Measurements from ENCODE around the gene MMP2.

MMP2 gene

DNA sequence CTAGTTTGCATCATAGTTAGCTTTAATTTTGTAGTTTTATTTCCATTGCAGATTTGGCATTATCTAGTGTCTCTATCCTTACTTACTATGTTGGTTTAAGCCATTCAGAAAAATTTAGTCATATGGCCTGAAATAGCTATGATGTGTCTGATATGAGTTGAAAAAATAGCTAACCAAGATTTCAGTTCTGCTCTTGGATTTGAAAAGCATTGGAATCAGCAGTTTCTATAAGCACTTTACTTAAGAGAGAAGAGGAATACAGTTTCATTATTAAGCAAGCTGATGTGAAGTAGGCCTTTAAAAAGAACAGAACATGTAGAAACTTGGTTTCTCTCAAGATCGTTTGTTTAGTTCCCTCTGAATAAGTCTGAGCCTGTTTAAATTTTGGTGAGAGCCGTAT is 55.8 kb downstream of the MMP2 start:
- Histone ChIP-seq H3K79me2 (ENCODE audit: insufficient read depth, low read length) (no peaks in the 10 kb centered on the region), H3K27ac (ENCODE audit: low read depth, low read length) (no peak overlapping the region), H2AFZ (ENCODE audit: low read depth, low read length, severe bottlenecking) (no peak overlapping the region), H3K9me3 (ENCODE audit: insufficient read depth, low read length) (no peaks in the 10 kb centered on the region), H3K9ac (ENCODE audit: low read length) (no peak overlapping the region), H4K20me1 (ENCODE audit: low read depth, low read length) (no peaks in the 10 kb centered on the region), H3K9me2 (replicated peaks; ENCODE audit: insufficient read depth, low read length) (no peaks in the 10 kb centered on the region), H3K27me3 (ENCODE audit: low read length) (no peaks in the 10 kb centered on the region), H3F3A (ENCODE audit: insufficient read depth) (no peaks in the 10 kb centered on the region), H3K36me3 (ENCODE audit: low read length) (no peaks in the 10 kb centered on the region), H3K4me2 (ENCODE audit: low read depth, low read length, poor library complexity, severe bottlenecking) (no peak overlapping the region), H3K4me3 (ENCODE audit: insufficient read depth, low read length, poor library complexity, severe bottlenecking) (no peak overlapping the region)
- no peak for TF ChIP-seq EZH2phosphoT487 (conservative IDR thresholded peaks at IDR 0.05; ENCODE audit: low read length)
- TF ChIP-seq, protein P1, sequence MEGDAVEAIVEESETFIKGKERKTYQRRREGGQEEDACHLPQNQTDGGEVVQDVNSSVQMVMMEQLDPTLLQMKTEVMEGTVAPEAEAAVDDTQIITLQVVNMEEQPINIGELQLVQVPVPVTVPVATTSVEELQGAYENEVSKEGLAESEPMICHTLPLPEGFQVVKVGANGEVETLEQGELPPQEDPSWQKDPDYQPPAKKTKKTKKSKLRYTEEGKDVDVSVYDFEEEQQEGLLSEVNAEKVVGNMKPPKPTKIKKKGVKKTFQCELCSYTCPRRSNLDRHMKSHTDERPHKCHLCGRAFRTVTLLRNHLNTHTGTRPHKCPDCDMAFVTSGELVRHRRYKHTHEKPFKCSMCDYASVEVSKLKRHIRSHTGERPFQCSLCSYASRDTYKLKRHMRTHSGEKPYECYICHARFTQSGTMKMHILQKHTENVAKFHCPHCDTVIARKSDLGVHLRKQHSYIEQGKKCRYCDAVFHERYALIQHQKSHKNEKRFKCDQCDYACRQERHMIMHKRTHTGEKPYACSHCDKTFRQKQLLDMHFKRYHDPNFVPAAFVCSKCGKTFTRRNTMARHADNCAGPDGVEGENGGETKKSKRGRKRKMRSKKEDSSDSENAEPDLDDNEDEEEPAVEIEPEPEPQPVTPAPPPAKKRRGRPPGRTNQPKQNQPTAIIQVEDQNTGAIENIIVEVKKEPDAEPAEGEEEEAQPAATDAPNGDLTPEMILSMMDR (IDR thresholded peaks at IDR 0.05; ENCODE audit: insufficient read depth, low read length, poor library complexity, severe bottlenecking) = no peak

DNA sequence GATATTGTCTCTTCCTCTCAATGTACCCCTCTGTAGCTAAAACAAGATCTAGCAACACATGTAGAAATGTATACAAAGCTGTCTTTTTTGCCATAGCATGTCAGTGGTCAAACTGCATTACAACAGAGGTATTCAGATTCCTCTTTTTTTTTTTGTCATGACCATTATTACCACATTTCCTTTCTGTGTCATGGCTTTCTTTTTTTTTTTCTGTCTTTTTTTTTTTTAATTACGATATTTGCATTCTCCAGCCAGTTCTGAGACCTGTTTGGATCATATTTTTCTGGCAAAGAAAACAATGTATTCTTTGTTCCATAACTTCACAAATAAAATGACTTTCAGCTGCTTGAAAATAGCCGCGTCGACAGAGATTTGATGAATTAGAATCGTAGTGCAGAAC is 60.1 kb downstream of the MMP2 start:
- no peak overlapping the region for H3K4me2 ChIP-seq (ENCODE audit: low read depth, low read length, poor library complexity, severe bottlenecking)
- TF ChIP-seq EZH2phosphoT487 (conservative IDR thresholded peaks at IDR 0.05; ENCODE audit: low read length) = no peak
- TF ChIP-seq, protein P1 (IDR thresholded peaks at IDR 0.05; ENCODE audit: insufficient read depth, low read length, poor library complexity, severe bottlenecking) = no peak
- no peaks in the 10 kb centered on the region for H3K27me3 ChIP-seq (ENCODE audit: low read length)
- H3K9ac ChIP-seq (ENCODE audit: low read length) = no peak overlapping the region
- no peak overlapping the region for H3K27ac ChIP-seq (ENCODE audit: low read depth, low read length)
- no peak overlapping the region for H2AFZ ChIP-seq (ENCODE audit: low read depth, low read length, severe bottlenecking)
- H3K9me3 ChIP-seq (ENCODE audit: insufficient read depth, low read length) = no peaks in the 10 kb centered on the region
- H3F3A ChIP-seq (ENCODE audit: insufficient read depth) = no peaks in the 10 kb centered on the region
- H3K79me2 ChIP-seq (ENCODE audit: insufficient read depth, low read length) = no peaks in the 10 kb centered on the region
- no peaks in the 10 kb centered on the region for H4K20me1 ChIP-seq (ENCODE audit: low read depth, low read length)
- H3K9me2 ChIP-seq (replicated peaks; ENCODE audit: insufficient read depth, low read length) = no peaks in the 10 kb centered on the region
- no peaks in the 10 kb centered on the region for H3K36me3 ChIP-seq (ENCODE audit: low read length)
- H3K4me3 ChIP-seq (ENCODE audit: insufficient read depth, low read length, poor library complexity, severe bottlenecking) = no peak overlapping the region

DNA sequence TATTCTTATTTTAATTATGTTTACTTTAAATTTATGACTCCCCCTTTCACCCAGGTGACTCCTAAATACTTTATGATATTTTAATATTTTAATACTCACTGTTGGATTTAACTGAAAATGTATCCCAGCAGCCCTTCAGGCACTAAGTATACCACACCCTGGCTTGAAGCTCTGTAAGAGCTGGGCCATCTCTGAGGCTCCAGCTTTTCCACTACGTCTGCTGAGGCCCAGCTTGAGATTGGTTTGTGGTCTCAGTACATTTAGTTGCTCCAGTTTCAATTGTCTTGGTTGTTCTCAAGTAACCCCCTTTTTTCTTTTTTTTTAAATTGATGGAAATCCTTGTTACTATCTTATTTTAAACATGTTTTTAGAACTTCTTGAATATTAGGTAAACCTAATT is 60.5 kb downstream of the MMP2 start:
- Histone ChIP-seq H3K9me2 (replicated peaks; ENCODE audit: insufficient read depth, low read length) (no peaks in the 10 kb centered on the region), H2AFZ (ENCODE audit: low read depth, low read length, severe bottlenecking) (no peak overlapping the region), H3K27me3 (ENCODE audit: low read length) (no peaks in the 10 kb centered on the region)

More for the DNA sequence above, 60.5 kb downstream of the MMP2 start:
- no peak overlapping the region for H3K9ac ChIP-seq (ENCODE audit: low read length)
- H4K20me1 ChIP-seq (ENCODE audit: low read depth, low read length) = no peaks in the 10 kb centered on the region
- no peak for TF ChIP-seq EZH2phosphoT487 (conservative IDR thresholded peaks at IDR 0.05; ENCODE audit: low read length)
- TF ChIP-seq, protein P1 (IDR thresholded peaks at IDR 0.05; ENCODE audit: insufficient read depth, low read length, poor library complexity, severe bottlenecking) = no peak
- no peaks in the 10 kb centered on the region for H3F3A ChIP-seq (ENCODE audit: insufficient read depth)
- H3K4me2 ChIP-seq (ENCODE audit: low read depth, low read length, poor library complexity, severe bottlenecking) = no peak overlapping the region
- no peak overlapping the region for H3K4me3 ChIP-seq (ENCODE audit: insufficient read depth, low read length, poor library complexity, severe bottlenecking)
- H3K79me2 ChIP-seq (ENCODE audit: insufficient read depth, low read length) = no peaks in the 10 kb centered on the region
- no peak overlapping the region for H3K27ac ChIP-seq (ENCODE audit: low read depth, low read length)
- H3K36me3 ChIP-seq (ENCODE audit: low read length) = no peaks in the 10 kb centered on the region
- H3K9me3 ChIP-seq (ENCODE audit: insufficient read depth, low read length) = no peaks in the 10 kb centered on the region
